H1 (cell line): Measurements from ENCODE around the gene EIF5A2.

ENCODE experiments used
- CTCF ChIP-seq, 3 experiments: IDR thresholded peaks; 1 replicate in 2 of 3; 2 replicates in 1 of 3; pipeline versions ENCODE4 v1.5.1 to v1.6.1; 2011; ENCODE audit warnings: low read length in 3 of 3, mild to moderate bottlenecking in 3 of 3, inconsistent platforms in 2 of 3, low read depth in 1 of 3, moderate library complexity in 1 of 3; ENCODE audit not compliant: insufficient read depth in 1 of 3; ENCODE audit errors: control extremely low read depth in 1 of 3
- E2F6 ChIP-seq: IDR thresholded peaks from 2 replicates; pipeline ENCODE4 v1.6.1; 2012; ENCODE audit warnings: inconsistent platforms
- EGR1 ChIP-seq: IDR thresholded peaks from 2 replicates; pipeline ENCODE4 v1.6.1; 2011; ENCODE audit warnings: low read depth, low read length, borderline replicate concordance
- EP300 ChIP-seq, 2 experiments: IDR thresholded peaks; 1 replicate in 1 of 2; 2 replicates in 1 of 2; pipeline ENCODE4 v1.6.1; 2011 to 2012; ENCODE audit warnings: low read depth in 2 of 2, low read length in 2 of 2, mild to moderate bottlenecking in 2 of 2, borderline replicate concordance in 1 of 2, inconsistent platforms in 1 of 2, moderate library complexity in 1 of 2
- POLR2A ChIP-seq, 2 experiments: IDR thresholded peaks; 1 replicate in 1 of 2; 2 replicates in 1 of 2; pipeline ENCODE4 v1.6.1; 2011; ENCODE audit warnings: low read depth in 2 of 2, low read length in 2 of 2, mild to moderate bottlenecking in 2 of 2; ENCODE audit errors: control extremely low read depth in 1 of 2
- RAD21 ChIP-seq, 2 experiments: IDR thresholded peaks in 1 of 2; conservative IDR thresholded peaks in 1 of 2; 2 replicates each; pipeline ENCODE4 v1.6.1; 2011; ENCODE audit warnings: low read depth in 2 of 2, low read length in 2 of 2, improper control_type of control experiment in 1 of 2, inconsistent platforms in 1 of 2, mild to moderate bottlenecking in 1 of 2, moderate library complexity in 1 of 2
- RFX5 ChIP-seq: IDR thresholded peaks from 2 replicates; pipeline ENCODE4 v1.6.1; 2011; ENCODE audit warnings: low read depth, low read length, improper control_type of control experiment, borderline replicate concordance
- RXRA ChIP-seq: IDR thresholded peaks from 2 replicates; pipeline ENCODE4 v1.6.1; 2011; ENCODE audit warnings: low read depth, mild to moderate bottlenecking, low read length, moderate library complexity; ENCODE audit not compliant: insufficient read depth
- YY1 ChIP-seq: IDR thresholded peaks from 2 replicates; pipeline ENCODE4 v1.6.1; 2011; ENCODE audit warnings: low read depth, mild to moderate bottlenecking, low read length
- TF ChIP-seq, protein P1 (sequence below): IDR thresholded peaks from 2 replicates; pipeline ENCODE4 v1.6.1; 2011; ENCODE audit warnings: low read length, improper control_type of control experiment

DNA sequence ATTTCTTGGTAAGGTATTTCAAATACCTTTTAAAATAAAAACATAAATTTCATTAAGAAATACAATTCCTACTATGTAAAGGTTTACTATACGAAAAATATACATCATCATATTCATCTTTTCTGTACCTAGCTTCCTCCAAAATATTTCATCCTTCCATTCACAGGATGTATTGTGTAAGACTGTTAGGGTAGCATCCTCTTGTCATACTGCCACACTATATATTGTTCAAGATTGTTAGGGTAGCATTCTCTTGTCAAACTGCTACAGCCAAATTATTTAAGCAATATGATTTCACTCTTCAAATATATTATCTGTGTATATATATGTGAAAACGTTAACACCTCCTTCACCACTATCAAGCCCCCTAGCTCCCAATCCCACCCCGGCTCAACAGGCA, 41.9 kb downstream of the EIF5A2 start:
- TF ChIP-seq CTCF (IDR thresholded peaks at IDR 0.05; ENCODE audit: control extremely low read depth in 1 of 3, insufficient read depth in 1 of 3, low read depth in 1 of 3, low read length in 3 of 3) (no peak), EGR1 (no peak), POLR2A (IDR thresholded peaks at IDR 0.05; ENCODE audit: control extremely low read depth in 1 of 2, low read depth in 2 of 2, low read length in 2 of 2) (no peak; a peak in 1 of 3 replicates), YY1 (no peak), RFX5 (no peak), RAD21 (IDR thresholded peaks at IDR 0.05 in 1 of 2, conservative IDR thresholded peaks at IDR 0.05 in 1 of 2; ENCODE audit: low read depth in 2 of 2, low read length in 2 of 2) (no peak), RXRA (no peak), E2F6 (no peak), EP300 (IDR thresholded peaks at IDR 0.05; ENCODE audit: borderline replicate concordance in 1 of 2, low read depth in 2 of 2, low read length in 2 of 2) (no peak)
- TF ChIP-seq, protein P1, sequence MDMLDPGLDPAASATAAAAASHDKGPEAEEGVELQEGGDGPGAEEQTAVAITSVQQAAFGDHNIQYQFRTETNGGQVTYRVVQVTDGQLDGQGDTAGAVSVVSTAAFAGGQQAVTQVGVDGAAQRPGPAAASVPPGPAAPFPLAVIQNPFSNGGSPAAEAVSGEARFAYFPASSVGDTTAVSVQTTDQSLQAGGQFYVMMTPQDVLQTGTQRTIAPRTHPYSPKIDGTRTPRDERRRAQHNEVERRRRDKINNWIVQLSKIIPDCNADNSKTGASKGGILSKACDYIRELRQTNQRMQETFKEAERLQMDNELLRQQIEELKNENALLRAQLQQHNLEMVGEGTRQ = no peak
